HepG2 (cell line): ENCODE measurements around the gene CFAP100. TPM values are rescaled to one million over a fixed set of nuclear protein-coding genes. Genes with fewer than 3 reads are reported as not detected.

Experiments used
- BCLAF1 ChIP-seq: fragments of 450-650 bp; IDR thresholded peaks from 2 replicates; pipeline ENCODE4 v1.6.1; 2017; ENCODE audit warnings: mild to moderate bottlenecking
- BRCA1 ChIP-seq: sonication (generic); formaldehyde crosslinking; IDR thresholded peaks from 2 replicates; pipeline ENCODE4 v1.4.0; 2020; ENCODE audit warnings: missing genetic modification reagents
- GTF2F1 ChIP-seq: fragments of 150-350 bp; IDR thresholded peaks from 2 replicates; pipeline ENCODE4 v1.6.1; 2014; ENCODE audit warnings: low read length
- HDAC6 ChIP-seq: fragments of 200-600 bp; sonication (generic); IDR thresholded peaks from 2 replicates; pipeline ENCODE4 v1.7.0; 2017; ENCODE audit warnings: mild to moderate bottlenecking, antibody characterized with exemption, low read length, low read depth
- MNT ChIP-seq: fragments of 450-650 bp; IDR thresholded peaks from 2 replicates; pipeline ENCODE4 v1.6.1; 2016
- PAF1 ChIP-seq: IDR thresholded peaks from 2 replicates; pipeline ENCODE4 v1.6.1; 2016; ENCODE audit warnings: missing genetic modification reagents, missing compliant biosample characterization
- PLSCR1 ChIP-seq: sonication (generic); formaldehyde crosslinking; IDR thresholded peaks from 2 replicates; pipeline ENCODE4 v1.5.0; 2020; ENCODE audit warnings: missing genetic modification reagents, mild to moderate bottlenecking, borderline replicate concordance
- SIX4 ChIP-seq: sonication (generic); formaldehyde crosslinking; IDR thresholded peaks from 2 replicates; pipeline ENCODE4 v1.4.0; 2020; ENCODE audit warnings: missing genetic modification reagents
- SNAPC5 ChIP-seq: sonication (generic); formaldehyde crosslinking; IDR thresholded peaks from 2 replicates; pipeline ENCODE4 v1.8.1; 2023; ENCODE audit warnings: mild to moderate bottlenecking, missing genetic modification reagents, borderline replicate concordance
- SUZ12 ChIP-seq: fragments of 150-350 bp; IDR thresholded peaks from 2 replicates; pipeline ENCODE4 v1.6.1; 2014; ENCODE audit warnings: low read depth, low read length
- UBTF ChIP-seq: sonication (generic); formaldehyde crosslinking; IDR thresholded peaks from 2 replicates; pipeline ENCODE4 v1.4.0; 2020; ENCODE audit warnings: mild to moderate bottlenecking, missing genetic modification reagents
- ZBTB21 ChIP-seq: sonication (generic); formaldehyde crosslinking; IDR thresholded peaks from 2 replicates; pipeline ENCODE4 v1.4.0; 2020; ENCODE audit warnings: missing genetic modification reagents
- ZFYVE20 ChIP-seq: sonication (generic); formaldehyde crosslinking; IDR thresholded peaks from 2 replicates; pipeline ENCODE4 v1.8.0; 2023; ENCODE audit warnings: low read depth, mild to moderate bottlenecking, moderate library complexity, missing genetic modification reagents, borderline replicate concordance
- ZNF274 ChIP-seq: sonication (generic); formaldehyde crosslinking; IDR thresholded peaks from 2 replicates; pipeline ENCODE4 v1.5.1; 2020; ENCODE audit warnings: mild to moderate bottlenecking, missing genetic modification reagents
- ZNF282 ChIP-seq: fragments of 450-650 bp; IDR thresholded peaks from 2 replicates; pipeline ENCODE4 v1.6.1; 2018; ENCODE audit not compliant: partially characterized antibody
- ZNF317 ChIP-seq: sonication (generic); formaldehyde crosslinking; IDR thresholded peaks from 2 replicates; pipeline ENCODE4 v1.5.0; 2020; ENCODE audit warnings: mild to moderate bottlenecking, missing genetic modification reagents
- ZNF33B ChIP-seq: sonication (generic); formaldehyde crosslinking; IDR thresholded peaks from 2 replicates; pipeline ENCODE4 v1.5.1; 2020; ENCODE audit warnings: mild to moderate bottlenecking, missing genetic modification reagents
- ZNF547 ChIP-seq: sonication (generic); formaldehyde crosslinking; IDR thresholded peaks from 2 replicates; pipeline ENCODE4 v1.5.1; 2020; ENCODE audit warnings: mild to moderate bottlenecking, missing genetic modification reagents
- ZNF710 ChIP-seq: sonication (generic); formaldehyde crosslinking; IDR thresholded peaks from 2 replicates; pipeline ENCODE4 v1.5.0; 2020; ENCODE audit warnings: mild to moderate bottlenecking, missing genetic modification reagents, borderline replicate concordance
- ZNF879 ChIP-seq: sonication (generic); formaldehyde crosslinking; IDR thresholded peaks from 2 replicates; pipeline ENCODE4 v1.8.1; 2023; ENCODE audit warnings: missing genetic modification reagents
- polyA plus RNA-seq, 8 experiments: library from polyadenylated mRNA; depleted of rRNA in 3 of 8; stranded (reverse) in 7 of 8; unstranded in 1 of 8; fragments of >200 nt; fragmentation: Illumina TruSeq in 4 of 8; extraction: Trizol in 4 of 8; gene quantifications; 2 replicates each; pipeline versions ENCODE4 v1.2.1 to v1.2.3, GENCODE V29; 2011 to 2016; ENCODE audit warnings: low read depth in 4 of 8, missing spikeins in 1 of 8, mixed read lengths in 1 of 8; ENCODE audit not compliant: insufficient read depth in 1 of 8
- total RNA-seq, 5 experiments: library from RNA; depleted of rRNA; stranded (reverse); fragments of >200 nt; fragmentation: Illumina TruSeq; extraction: Trizol; gene quantifications; 2 replicates each; pipeline ENCODE4 v1.2.3, GENCODE V29; 2016; ENCODE audit warnings: low read depth in 1 of 5

The CFAP100 gene
- total and polyA plus RNA-seq, 2 of the 13 experiments (the other 11 are each of a cell fraction or from before 2014, with no cell fraction given): 0.32 TPM; not detected in 1

GRCh38 chr3:126389112-126389793 is 5.5 kb upstream of the CFAP100 start (continued):
- peak; percentile 90 for TF ChIP-seq UBTF (CRISPR knock-in tag)
- TF ChIP-seq ZBTB21 (CRISPR knock-in tag): no peak
- TF ChIP-seq HDAC6: no peak
- 0 out of 2 replicates have a peak, but pooled peaks have one; percentile 77 for TF ChIP-seq ZNF547 (CRISPR knock-in tag)
- no peak for TF ChIP-seq ZNF282
- no peak for TF ChIP-seq SUZ12
- peak; percentile 45; the same call in 1 of the 2 replicates for TF ChIP-seq ZNF879
- TF ChIP-seq BRCA1 (CRISPR knock-in tag): peak; percentile 93; the same call in 1 of the 2 replicates
- no peak for TF ChIP-seq PAF1 (CRISPR knock-in tag)
- TF ChIP-seq ZNF33B (CRISPR knock-in tag): 0 out of 2 replicates have a peak, but pooled peaks have one; percentile 29
- TF ChIP-seq PLSCR1 (CRISPR knock-in tag): 0 out of 2 replicates have a peak, but pooled peaks have one; percentile 52
- TF ChIP-seq ZNF317: peak; percentile 56; the same call in 1 of the 2 replicates
- TF ChIP-seq ZNF710: peak; percentile 71; the same call in 1 of the 2 replicates
- no peak for TF ChIP-seq BCLAF1
- no peak for TF ChIP-seq ZFYVE20 (CRISPR knock-in tag)
- TF ChIP-seq GTF2F1: no peak
- no peak for TF ChIP-seq MNT
- 0 out of 2 replicates have a peak, but pooled peaks have one; percentile 74 for TF ChIP-seq ZNF274 (CRISPR knock-in tag)
- no peak for TF ChIP-seq SNAPC5
- no peak for TF ChIP-seq SIX4
